ENCODE data around the gene SDR42E2.
"Not testable (repeated sequence)": the region's sequence is repeated elsewhere in the genome, so short reads cannot be mapped to it uniquely, and the experiment has no call there.

The SDR42E2 gene

DNA sequence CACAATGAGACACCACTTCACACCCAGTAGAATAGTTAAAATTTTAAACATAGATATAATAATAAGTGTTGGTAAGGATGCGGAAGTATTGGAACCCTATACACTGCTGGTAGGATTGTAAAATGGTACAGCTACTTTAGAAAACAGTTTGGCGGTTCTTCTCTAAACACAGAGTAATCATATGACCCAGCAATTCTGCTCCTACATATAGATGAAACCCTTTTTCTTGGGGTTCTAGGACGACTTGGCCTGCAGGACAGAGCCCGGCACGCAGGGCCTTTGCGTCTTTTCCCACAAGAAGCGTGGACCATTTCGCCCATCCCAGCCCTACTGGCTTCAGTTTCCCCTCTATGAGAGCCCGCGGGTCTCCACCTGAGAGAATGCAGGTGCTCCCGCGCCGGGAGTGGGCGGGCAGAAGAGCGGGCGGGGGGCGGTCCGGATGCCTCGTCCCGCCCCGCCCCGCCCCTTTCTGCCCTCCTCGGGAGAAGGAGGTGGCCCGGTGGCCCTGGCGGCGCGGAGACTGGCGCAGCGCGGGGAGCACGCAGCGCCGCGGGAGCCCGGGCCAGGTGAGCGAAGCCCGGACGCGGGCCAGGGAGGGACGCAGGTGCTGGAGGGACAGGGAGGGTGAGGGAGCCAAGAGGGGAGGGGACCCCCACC is at the start of gene SDR42E2:
SDR42E2 (plus strand) TSS at position 508 of the 657 bp plus-strand sequence. CDS start 3,077 bp downstream, outside the sequence.
- no peak within 1 kb of the TSS for H3K4me3 ChIP-seq
- peak in 1 of 2 experiments; percentile 19 for DNase-seq (ENCODE audit: low spot score in 2 of 2)
- in situ Hi-C loops (cut with MboI; ENCODE audit: low sequenced_read_pairs), result no loop called here
- H3K36me3 ChIP-seq (replicated peaks), result no peaks in the 10 kb centered on the region
- H3K9me3 ChIP-seq, result no peaks in the 10 kb centered on the region
- H3K27me3 ChIP-seq (ENCODE audit: low read depth), result peaks cover 6% of the 10 kb centered on the region
- no peaks in the 10 kb centered on the region for H3K4me1 ChIP-seq

DNA sequence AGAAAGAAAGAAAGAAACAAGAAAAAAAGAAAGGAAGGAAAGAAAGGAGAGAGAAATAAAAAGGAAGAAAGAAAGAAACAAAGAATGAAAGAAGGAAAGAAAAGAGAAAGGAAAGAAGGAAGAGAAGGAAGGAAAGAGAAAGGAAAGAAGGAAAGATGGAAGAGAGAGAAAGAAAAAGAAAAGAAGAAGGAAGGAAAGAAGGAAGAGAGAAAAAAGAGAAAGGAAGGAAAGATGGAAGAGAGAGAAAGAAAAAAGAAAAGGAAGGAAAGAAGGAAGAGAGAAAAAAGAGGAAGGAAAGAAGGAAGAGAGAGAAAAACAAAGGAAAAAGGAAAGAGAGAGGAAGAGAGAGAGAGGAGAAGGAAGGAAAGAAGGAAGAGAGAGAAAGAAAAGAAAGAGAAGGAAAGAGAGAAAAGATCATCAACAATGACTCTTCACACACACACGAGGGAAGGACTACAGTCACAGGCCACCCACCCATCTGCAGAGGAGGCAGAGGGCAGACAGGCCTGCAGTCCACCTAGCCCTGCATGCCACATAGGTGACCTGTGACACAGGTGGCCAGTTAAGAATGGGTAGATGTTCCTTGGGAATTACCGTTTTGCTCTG is 46.1 kb upstream of the SDR42E2 start:
- in situ Hi-C loops (cut with MboI; ENCODE audit: low sequenced_read_pairs), result no loop called here
- no peak for DNase-seq (ENCODE audit: low spot score in 2 of 2)
- Histone ChIP-seq H3K27me3 (ENCODE audit: low read depth) (peaks cover 5% of the 10 kb centered on the region), H3K4me1 (no peaks in the 10 kb centered on the region), H3K36me3 (replicated peaks) (no peaks in the 10 kb centered on the region), H3K4me3 (no peak overlapping the region), H3K9me3 (no peaks in the 10 kb centered on the region)

DNA sequence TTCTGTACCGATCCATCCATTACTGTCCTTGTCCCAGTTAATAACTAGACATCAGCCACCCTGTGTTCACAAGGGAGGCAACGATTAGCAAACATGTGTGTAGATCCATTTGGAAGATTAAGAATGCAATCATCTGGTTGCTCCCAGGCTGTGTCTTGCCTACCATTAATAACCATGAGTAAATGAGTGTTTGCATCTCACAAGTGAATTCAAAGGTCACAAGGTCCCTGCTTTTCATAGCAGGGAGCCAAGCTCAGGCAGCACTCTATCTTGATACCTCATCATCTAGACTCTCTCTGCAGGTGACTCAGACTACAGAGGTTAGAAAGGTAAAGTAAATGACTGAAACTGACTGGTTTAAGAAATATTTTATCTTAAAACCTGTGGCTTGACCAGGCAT is 44.7 kb upstream of the SDR42E2 start:
- H3K36me3 ChIP-seq (replicated peaks), result no peaks in the 10 kb centered on the region
- H3K4me3 ChIP-seq, result no peak overlapping the region
- H3K4me1 ChIP-seq, result no peaks in the 10 kb centered on the region
- no peak for DNase-seq (ENCODE audit: low spot score in 2 of 2)
- H3K9me3 ChIP-seq, result no peaks in the 10 kb centered on the region
- in situ Hi-C loops (cut with MboI; ENCODE audit: low sequenced_read_pairs), result no loop called here
- no peaks in the 10 kb centered on the region for H3K27me3 ChIP-seq (ENCODE audit: low read depth)

DNA sequence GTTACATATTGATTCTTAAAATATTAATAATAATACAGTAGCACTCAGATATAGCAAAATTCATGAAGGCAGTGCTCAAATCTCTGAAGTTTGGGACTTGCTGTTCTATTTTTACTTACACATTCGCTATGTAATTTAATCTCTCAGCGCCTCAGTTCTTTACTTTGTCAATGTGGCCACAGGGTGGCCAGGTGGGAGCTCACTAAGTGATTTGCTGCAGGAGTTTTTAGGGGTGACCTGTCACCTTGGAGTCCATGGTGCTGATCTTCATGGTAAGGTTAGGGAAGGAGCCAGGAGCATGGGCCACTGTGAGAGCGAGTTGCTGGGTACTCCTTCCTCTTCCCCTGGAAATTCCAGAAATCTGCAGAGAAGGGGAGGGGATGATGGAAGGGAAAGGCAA is 41.9 kb upstream of the SDR42E2 start:
- H3K9me3 ChIP-seq, result no peaks in the 10 kb centered on the region
- H3K4me1 ChIP-seq, result no peaks in the 10 kb centered on the region
- no peak for DNase-seq (ENCODE audit: low spot score in 2 of 2)
- no peaks in the 10 kb centered on the region for H3K36me3 ChIP-seq (replicated peaks)
- H3K27me3 ChIP-seq (ENCODE audit: low read depth), result no peaks in the 10 kb centered on the region; the same call in 1 of the 2 replicates
- in situ Hi-C loops (cut with MboI; ENCODE audit: low sequenced_read_pairs), result no loop called here
- H3K4me3 ChIP-seq, result no peak overlapping the region

DNA sequence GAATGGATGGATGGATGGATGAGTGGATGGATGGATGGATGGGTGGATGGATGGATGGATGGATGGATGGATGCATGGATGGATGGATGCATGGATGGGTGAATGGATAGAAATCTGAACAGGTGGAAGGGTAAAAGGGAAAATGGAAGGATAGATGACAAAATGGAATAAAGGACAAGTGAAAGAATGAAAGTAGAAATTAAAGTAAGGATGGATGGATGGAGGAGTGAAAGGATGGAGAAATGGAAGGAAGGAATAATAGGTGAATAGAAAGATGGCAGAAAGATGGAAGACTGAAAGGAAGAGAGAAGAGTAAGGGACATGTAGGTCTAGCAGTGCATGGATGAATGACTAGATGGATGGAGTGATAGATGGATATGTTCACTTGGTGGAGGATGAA is 40.1 kb upstream of the SDR42E2 start:
- no peaks in the 10 kb centered on the region for H3K36me3 ChIP-seq (replicated peaks)
- in situ Hi-C loops (cut with MboI; ENCODE audit: low sequenced_read_pairs), result no loop called here
- H3K4me3 ChIP-seq, result no peak overlapping the region
- no peaks in the 10 kb centered on the region for H3K9me3 ChIP-seq
- no peaks in the 10 kb centered on the region for H3K4me1 ChIP-seq
- no peak for DNase-seq (ENCODE audit: low spot score in 2 of 2)
- H3K27me3 ChIP-seq (ENCODE audit: low read depth), result peaks cover 6% of the 10 kb centered on the region; the same call in 1 of the 2 replicates

DNA sequence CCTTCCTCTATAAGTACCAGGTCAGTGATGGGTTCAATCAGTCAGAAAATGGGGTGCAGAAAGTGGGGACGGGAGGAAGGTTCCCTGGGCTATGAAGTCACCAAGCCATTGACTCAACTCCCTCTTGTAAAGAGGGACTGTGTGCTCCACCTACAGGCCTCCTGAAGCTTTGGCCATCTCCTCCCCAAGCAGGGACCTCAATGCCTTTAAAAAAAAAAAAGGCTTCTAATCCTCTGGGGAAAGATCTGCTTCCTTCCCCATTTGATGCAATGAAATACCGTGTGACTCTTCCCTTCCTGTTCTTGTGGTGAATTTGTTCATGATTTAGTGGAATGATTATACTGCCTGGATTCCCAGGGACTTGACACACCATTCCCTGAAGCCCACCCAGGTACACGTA is 39.2 kb upstream of the SDR42E2 start:
- DNase-seq (ENCODE audit: low spot score in 2 of 2), result peak in 1 of 2 experiments; percentile 12
- in situ Hi-C loops (cut with MboI; ENCODE audit: low sequenced_read_pairs), result no loop called here
- no peaks in the 10 kb centered on the region for H3K36me3 ChIP-seq (replicated peaks)

DNA sequence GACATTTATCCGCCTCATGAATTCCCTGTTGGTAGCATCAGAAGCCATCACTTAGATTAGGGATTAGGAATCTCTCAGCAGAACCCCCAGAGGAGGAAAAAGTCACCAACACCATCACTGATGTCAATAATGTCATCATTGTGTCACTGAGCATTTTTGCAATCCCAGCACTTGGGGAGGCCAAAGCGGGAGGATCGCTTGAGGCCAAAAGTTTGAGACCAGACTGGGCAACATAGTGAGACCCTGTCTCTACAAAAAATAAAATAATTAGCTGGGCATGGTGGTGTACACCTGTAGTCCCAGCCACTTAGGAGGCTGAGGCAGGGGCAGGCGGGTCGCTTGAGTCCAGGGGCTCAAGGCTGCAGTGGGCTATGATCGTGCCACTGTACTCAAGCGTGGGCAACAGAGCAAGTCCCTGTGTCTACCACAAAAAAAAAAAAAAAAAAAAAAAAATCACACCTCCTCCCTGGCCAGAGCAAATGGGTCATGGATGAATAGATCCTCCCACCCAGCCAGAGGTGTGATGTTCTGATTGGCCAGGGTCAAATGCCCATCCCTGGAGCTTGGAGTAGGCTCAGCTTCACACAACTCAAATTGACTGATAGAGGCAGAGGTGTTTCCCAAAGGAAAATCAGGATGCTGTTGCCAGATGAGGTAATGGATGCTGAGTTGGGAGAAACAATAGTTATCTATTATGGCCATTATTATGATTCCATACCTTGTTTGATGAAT is 38.4 kb upstream of the SDR42E2 start:
- no peaks in the 10 kb centered on the region for H3K9me3 ChIP-seq

More for the DNA sequence above, 39.2 kb upstream of the SDR42E2 start:
- Histone ChIP-seq H3K4me1 (no peaks in the 10 kb centered on the region), H3K4me3 (no peak overlapping the region), H3K27me3 (ENCODE audit: low read depth) (peaks cover 9% of the 10 kb centered on the region), H3K9me3 (no peaks in the 10 kb centered on the region)

DNA sequence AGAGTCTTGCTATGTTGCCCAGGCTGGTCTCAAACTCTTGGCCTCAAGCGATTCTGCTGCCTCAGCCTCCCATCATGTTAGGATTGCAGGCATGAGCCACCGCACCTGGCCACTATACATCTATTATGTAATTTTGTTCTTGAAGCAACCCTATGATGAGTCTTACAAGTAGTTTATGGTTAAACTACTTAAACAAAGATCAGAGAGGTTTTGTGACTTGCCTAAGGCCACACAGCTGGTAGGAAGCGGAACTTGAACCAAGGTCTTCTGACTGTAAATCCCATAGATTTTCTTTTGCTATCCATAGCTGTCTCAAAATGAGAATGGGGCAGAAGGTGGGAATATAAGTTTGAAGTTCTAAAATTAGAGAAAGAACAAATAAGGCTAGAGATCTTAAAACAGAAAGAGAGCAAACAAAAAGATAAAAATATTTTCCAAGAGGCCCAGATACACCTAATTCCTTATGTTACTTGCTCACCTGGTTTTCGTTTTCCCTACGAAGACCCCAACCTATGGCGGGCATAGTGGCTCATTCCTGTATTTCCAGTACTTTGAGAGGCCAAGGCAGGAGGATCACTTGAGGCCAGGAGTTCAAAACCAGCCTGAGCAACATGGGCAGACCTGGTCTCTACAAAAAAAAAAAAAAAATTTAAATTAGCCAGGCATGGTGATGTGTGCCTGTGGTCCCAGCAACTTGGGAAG is 37.6 kb upstream of the SDR42E2 start:
- Histone ChIP-seq H3K4me1 (no peaks in the 10 kb centered on the region), H3K27me3 (ENCODE audit: low read depth) (peaks cover 9% of the 10 kb centered on the region), H3K9me3 (no peaks in the 10 kb centered on the region), H3K4me3 (no peak overlapping the region), H3K36me3 (replicated peaks) (no peaks in the 10 kb centered on the region)
- DNase-seq (ENCODE audit: low spot score in 2 of 2), result no peak
- in situ Hi-C loops (cut with MboI; ENCODE audit: low sequenced_read_pairs), result no loop called here

More for the DNA sequence above, 38.4 kb upstream of the SDR42E2 start:
- in situ Hi-C loops (cut with MboI; ENCODE audit: low sequenced_read_pairs), result no loop called here
- no peak for DNase-seq (ENCODE audit: low spot score in 2 of 2)
- H3K36me3 ChIP-seq (replicated peaks), result no peaks in the 10 kb centered on the region
- H3K27me3 ChIP-seq (ENCODE audit: low read depth), result peaks cover 9% of the 10 kb centered on the region
- no peaks in the 10 kb centered on the region for H3K4me1 ChIP-seq
- H3K4me3 ChIP-seq, result no peak overlapping the region

DNA sequence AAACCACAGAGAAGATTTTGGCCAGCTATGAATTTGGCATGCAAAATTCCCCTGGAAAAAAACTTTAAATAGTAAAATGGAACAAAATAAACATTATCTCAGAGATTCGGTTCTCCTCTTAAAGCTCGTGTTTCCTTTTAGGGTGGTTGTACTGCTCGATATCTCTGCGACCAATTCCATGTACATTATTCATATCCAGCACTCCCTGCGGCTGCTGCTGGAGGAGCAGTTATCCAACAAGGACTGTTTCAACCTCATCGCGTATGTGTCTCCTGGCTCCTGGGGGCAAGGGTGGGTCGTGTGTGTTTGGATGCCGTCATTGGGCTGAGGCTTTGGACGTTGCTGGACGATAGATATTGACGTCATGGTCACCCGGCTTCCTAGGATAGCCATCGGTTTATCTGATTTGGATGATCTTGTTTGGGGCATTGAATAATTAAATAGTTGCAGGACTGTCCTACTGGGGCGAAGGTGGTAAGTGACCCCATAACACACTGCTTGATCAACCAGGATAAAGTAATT is 36.2 kb upstream of the SDR42E2 start:
- Histone ChIP-seq H3K9me3 (no peaks in the 10 kb centered on the region), H3K4me1 (no peaks in the 10 kb centered on the region), H3K36me3 (replicated peaks) (no peaks in the 10 kb centered on the region), H3K27me3 (ENCODE audit: low read depth) (peaks cover 9% of the 10 kb centered on the region), H3K4me3 (no peak overlapping the region)
- in situ Hi-C loops (cut with MboI; ENCODE audit: low sequenced_read_pairs), result no loop called here
- DNase-seq (ENCODE audit: low spot score in 2 of 2), result no peak

DNA sequence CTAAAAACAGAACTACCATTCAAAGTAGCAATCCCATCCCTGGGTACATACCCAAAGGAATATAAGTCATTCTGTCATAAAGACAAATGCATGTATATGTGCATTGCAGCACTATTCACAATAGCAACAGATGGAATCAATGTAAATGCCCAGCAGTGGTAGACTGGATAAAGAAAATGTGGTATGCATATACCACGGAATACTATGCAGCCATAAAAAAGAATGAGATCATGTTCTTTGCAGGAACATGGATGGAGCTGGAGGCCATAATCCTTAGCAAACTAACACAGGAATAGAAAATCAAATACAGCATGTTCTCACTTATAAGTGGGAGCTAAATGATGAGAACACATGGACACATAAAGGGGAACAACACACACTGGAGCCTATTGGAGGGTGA is 33.8 kb upstream of the SDR42E2 start:
- H3K9me3 ChIP-seq; H3K4me1 ChIP-seq; H3K4me3 ChIP-seq; H3K27me3 ChIP-seq (ENCODE audit: low read depth); DNase-seq (ENCODE audit: low spot score in 2 of 2); H3K36me3 ChIP-seq (replicated peaks); in situ Hi-C loops (cut with MboI; ENCODE audit: low sequenced_read_pairs): not testable (repeated sequence)

DNA sequence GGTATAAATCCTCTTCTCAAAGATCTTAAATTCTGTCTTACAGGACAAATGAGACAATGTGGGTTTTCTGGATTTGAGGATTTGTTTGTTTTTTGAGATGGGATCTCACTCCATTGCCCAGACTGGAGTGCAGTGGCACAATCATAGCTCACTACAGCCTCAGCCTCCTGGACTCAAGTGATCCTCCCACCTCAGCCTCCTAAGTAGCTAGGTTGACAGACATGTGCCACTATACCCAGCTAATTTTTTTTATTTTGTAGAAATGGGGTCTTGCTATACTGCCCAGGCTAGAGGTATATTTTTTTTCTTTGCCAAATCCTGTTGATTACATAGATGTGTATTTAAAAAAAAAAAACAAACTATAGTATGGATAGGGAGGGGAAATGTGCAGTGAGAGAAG is 31.8 kb upstream of the SDR42E2 start:
- H3K27me3 ChIP-seq (ENCODE audit: low read depth), result peaks cover 13% of the 10 kb centered on the region
- no peak overlapping the region for H3K4me3 ChIP-seq
- H3K9me3 ChIP-seq, result no peaks in the 10 kb centered on the region
- no peak for DNase-seq (ENCODE audit: low spot score in 2 of 2)
- no peaks in the 10 kb centered on the region for H3K36me3 ChIP-seq (replicated peaks)
- no peaks in the 10 kb centered on the region for H3K4me1 ChIP-seq
- in situ Hi-C loops (cut with MboI; ENCODE audit: low sequenced_read_pairs), result no loop called here

DNA sequence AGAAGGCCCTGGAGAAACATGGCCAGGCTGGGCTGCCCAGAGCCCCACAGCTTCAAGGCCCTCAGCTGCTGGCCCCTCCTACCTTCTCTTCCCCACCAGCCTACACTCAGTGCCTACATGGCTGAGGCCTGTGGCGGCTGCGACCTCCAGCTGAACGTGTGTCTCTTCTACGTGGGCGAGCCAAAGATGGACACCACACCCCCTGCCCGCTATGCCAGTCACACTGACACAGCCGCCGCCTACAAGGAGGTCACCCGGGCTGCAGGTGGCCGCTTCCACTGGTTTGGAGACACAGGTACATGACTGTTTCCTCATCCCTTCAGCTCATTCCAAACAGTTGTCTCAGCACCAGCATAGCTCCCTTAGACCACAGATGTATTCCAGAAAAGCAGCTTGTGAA is 29.5 kb upstream of the SDR42E2 start:
- Histone ChIP-seq H3K4me1 (no peaks in the 10 kb centered on the region; the same call in 1 of the 2 replicates), H3K4me3 (no peak overlapping the region), H3K9me3 (no peaks in the 10 kb centered on the region), H3K27me3 (ENCODE audit: low read depth) (peaks cover 11% of the 10 kb centered on the region), H3K36me3 (replicated peaks) (no peaks in the 10 kb centered on the region)
- in situ Hi-C loops (cut with MboI; ENCODE audit: low sequenced_read_pairs), result no loop called here
- no peak for DNase-seq (ENCODE audit: low spot score in 2 of 2)

DNA sequence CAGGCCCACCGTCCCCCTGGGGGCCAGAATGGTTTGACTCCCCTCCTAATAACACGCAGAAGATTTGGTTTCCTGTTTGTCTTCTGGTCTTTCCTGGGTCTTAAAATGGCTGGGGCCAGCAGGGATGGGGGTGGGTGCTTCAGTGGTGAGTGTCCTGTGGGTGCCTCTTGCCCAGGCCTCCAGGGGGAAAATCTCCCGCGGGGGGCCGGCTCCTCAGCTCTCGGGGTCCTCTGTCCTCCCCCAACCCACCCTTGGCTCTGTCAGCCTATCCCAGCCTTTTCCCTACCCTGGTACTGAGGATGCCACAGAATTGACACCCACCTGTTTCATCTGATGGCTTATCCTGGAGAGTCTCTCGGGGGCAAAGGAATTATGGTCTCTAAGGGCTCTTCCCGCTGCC is 23.8 kb upstream of the SDR42E2 start:
- Histone ChIP-seq H3K4me1 (no peaks in the 10 kb centered on the region; the same call in 1 of the 2 replicates), H3K9me3 (no peaks in the 10 kb centered on the region), H3K27me3 (ENCODE audit: low read depth) (peaks cover 11% of the 10 kb centered on the region), H3K36me3 (replicated peaks) (no peaks in the 10 kb centered on the region), H3K4me3 (no peak overlapping the region)
- no peak for DNase-seq (ENCODE audit: low spot score in 2 of 2)
- in situ Hi-C loops (cut with MboI; ENCODE audit: low sequenced_read_pairs), result no loop called here
